HepG2 (cell line): ENCODE measurements around the gene TRPC1. TPM values are rescaled to one million over a fixed set of nuclear protein-coding genes. Genes with fewer than 3 reads are reported as not detected.

ENCODE experiments used
- ATAC-seq: fragments of 200-7000 bp; cut with Tn5 transposase; 3 replicates; pipeline ENCODE4 v1.9.1; 2020; ENCODE audit warnings: mild to moderate bottlenecking, moderate library complexity
- BruUV-seq: library from RNA; stranded (reverse); fragments of 400-500 nt; replicated peaks from 2 replicates; lab custom pipeline; 2021; lab: Mats Ljungman, UMichigan
- CTCF ChIA-PET: fragments of 300-600 bp; formaldehyde crosslinking; extraction: SDS; loops from one replicate; lab custom pipeline; 2021; ENCODE audit warnings: low total read pairs, inconsistent platforms, low intra/inter-chr PET ratio; lab: Yijun Ruan, JAX
- POLR2A ChIA-PET: fragments of 350-600 bp; sonication (Branson Sonifier 250); formaldehyde crosslinking; loops from one replicate; lab custom pipeline; 2020; ENCODE audit warnings: antibody characterized with exemption, inconsistent platforms; lab: Yijun Ruan, JAX
- DNase-seq: peaks from one replicate; pipeline ENCODE4 v3.0.0-alpha.2; 2015; ENCODE audit warnings: low spot score
- FAIRE-seq: peaks from 3 replicates; lab custom pipeline; 2011; peaks lifted over from hg19 to GRCh38; lab: Jason Lieb, UNC
- H2AFZ ChIP-seq: one replicate; pipeline ENCODE4 v1.6.1; 2011; ENCODE audit warnings: low read length, inconsistent platforms
- H3K27ac ChIP-seq: fragments of 300-600 bp; 3 replicates; pipeline ENCODE4 v1.8.0; 2011; ENCODE audit warnings: mixed run types, mild to moderate bottlenecking, mixed read lengths, low read length, inconsistent platforms; ENCODE audit not compliant: insufficient read depth; ENCODE audit errors: extremely low read length
- H3K27me3 ChIP-seq, 2 experiments: fragments of 200-600 bp in 1 of 2; 2 replicates in 1 of 2; 3 replicates in 1 of 2; pipeline versions ENCODE4 v1.6.0 to v1.8.0; 2011; ENCODE audit warnings: low read length in 2 of 2, mild to moderate bottlenecking in 2 of 2, moderate library complexity in 2 of 2, inconsistent platforms in 1 of 2; ENCODE audit not compliant: insufficient read depth in 2 of 2, control insufficient read depth in 1 of 2
- H3K36me3 ChIP-seq, 2 experiments: fragments of 200-600 bp in 1 of 2; replicated peaks in 1 of 2; 2 replicates in 1 of 2; 3 replicates in 1 of 2; pipeline versions ENCODE4 v1.5.1 to v1.8.0; 2011; ENCODE audit warnings: low read length in 2 of 2, inconsistent platforms in 1 of 2; ENCODE audit not compliant: insufficient read depth in 2 of 2, control insufficient read depth in 1 of 2
- H3K4me1 ChIP-seq: 2 replicates; pipeline ENCODE4 v1.5.1; 2012; ENCODE audit warnings: low read length, inconsistent platforms; ENCODE audit not compliant: insufficient read depth
- H3K4me2 ChIP-seq: 2 replicates; pipeline ENCODE4 v1.6.0; 2011; ENCODE audit warnings: low read depth, low read length, inconsistent platforms
- H3K4me3 ChIP-seq, 3 experiments: fragments of 200-600 bp in 1 of 3; sonication (generic), shearing (Covaris generic) in 1 of 3; replicated peaks in 1 of 3; 2 replicates each; pipeline ENCODE4 v1.5.1; 2011 to 2016; ENCODE audit warnings: low read length in 3 of 3, inconsistent platforms in 2 of 3, low read depth in 2 of 3, mild to moderate bottlenecking in 2 of 3, control low read depth in 1 of 3, mixed read lengths in 1 of 3; ENCODE audit not compliant: insufficient read depth in 1 of 3
- H3K79me2 ChIP-seq: one replicate; pipeline ENCODE4 v1.6.1; 2011; ENCODE audit warnings: low read length, inconsistent platforms; ENCODE audit not compliant: insufficient read depth
- H3K9ac ChIP-seq: 2 replicates; pipeline ENCODE4 v1.6.0; 2011; ENCODE audit warnings: mild to moderate bottlenecking, low read depth, low read length, inconsistent platforms; ENCODE audit not compliant: insufficient read depth
- H3K9me3 ChIP-seq: 2 replicates; pipeline ENCODE4 v1.5.1; 2012; ENCODE audit warnings: mild to moderate bottlenecking, low read length
- H4K20me1 ChIP-seq: 2 replicates; pipeline ENCODE4 v1.6.0; 2011; ENCODE audit warnings: inconsistent platforms, mild to moderate bottlenecking, low read length, moderate library complexity; ENCODE audit not compliant: insufficient read depth
- NFE2L1 ChIP-seq: sonication (generic); formaldehyde crosslinking; IDR thresholded peaks from 2 replicates; pipeline ENCODE4 v1.4.0; 2020; ENCODE audit warnings: missing genetic modification reagents, mild to moderate bottlenecking, borderline replicate concordance
- ZSCAN21 ChIP-seq: sonication (generic); formaldehyde crosslinking; IDR thresholded peaks from 2 replicates; pipeline ENCODE4 v1.8.0; 2022; ENCODE audit warnings: mild to moderate bottlenecking, missing genetic modification reagents, moderate library complexity, borderline replicate concordance
- WGBS: methylation state at CpG from one replicate; pipeline ENCODE4 v1.1.6; 2017; ENCODE audit warnings: low lambda C conversion rate; 5-methylcytosine and 5-hydroxymethylcytosine counted together
- in situ Hi-C: cut with HindIII; loops from 2 replicates; pipeline ENCODE4 v1.10.0; 2017; ENCODE audit warnings: low pct_unique_long_range_greater_than_20kb; ENCODE audit not compliant: extremely low pct_ligation_motif_present
- intact Hi-C: fragments of 100-400 bp; cut with micrococcal nuclease; formaldehyde crosslinking; loops from one replicate; pipeline ENCODE4 v1.10.0; 2022; ENCODE audit not compliant: unreplicated experiment
- polyA plus RNA-seq, 8 experiments: library from polyadenylated mRNA; depleted of rRNA in 3 of 8; stranded (reverse) in 7 of 8; unstranded in 1 of 8; fragments of >200 nt; fragmentation: Illumina TruSeq in 4 of 8; extraction: Trizol in 4 of 8; gene quantifications; 2 replicates each; pipeline versions ENCODE4 v1.2.1 to v1.2.3, GENCODE V29; 2011 to 2016; ENCODE audit warnings: low read depth in 4 of 8, missing spikeins in 1 of 8, mixed read lengths in 1 of 8; ENCODE audit not compliant: insufficient read depth in 1 of 8
- total RNA-seq, 5 experiments: library from RNA; depleted of rRNA; stranded (reverse); fragments of >200 nt; fragmentation: Illumina TruSeq; extraction: Trizol; gene quantifications; 2 replicates each; pipeline ENCODE4 v1.2.3, GENCODE V29; 2016; ENCODE audit warnings: low read depth in 1 of 5
- TF ChIP-seq, protein P1 (sequence below): fragments of 450-650 bp; IDR thresholded peaks from 2 replicates; pipeline ENCODE4 v1.6.1; 2017; ENCODE audit warnings: mild to moderate bottlenecking
- TF ChIP-seq, protein P2 (sequence below): sonication (generic); formaldehyde crosslinking; IDR thresholded peaks from 2 replicates; pipeline ENCODE4 v1.4.0; 2020; ENCODE audit warnings: missing genetic modification reagents, borderline replicate concordance

Gene TRPC1
- total and polyA plus RNA-seq, 2 of the 13 experiments (the other 11 are each of a cell fraction or from before 2014, with no cell fraction given): 10.8 to 13.1 TPM

DNA sequence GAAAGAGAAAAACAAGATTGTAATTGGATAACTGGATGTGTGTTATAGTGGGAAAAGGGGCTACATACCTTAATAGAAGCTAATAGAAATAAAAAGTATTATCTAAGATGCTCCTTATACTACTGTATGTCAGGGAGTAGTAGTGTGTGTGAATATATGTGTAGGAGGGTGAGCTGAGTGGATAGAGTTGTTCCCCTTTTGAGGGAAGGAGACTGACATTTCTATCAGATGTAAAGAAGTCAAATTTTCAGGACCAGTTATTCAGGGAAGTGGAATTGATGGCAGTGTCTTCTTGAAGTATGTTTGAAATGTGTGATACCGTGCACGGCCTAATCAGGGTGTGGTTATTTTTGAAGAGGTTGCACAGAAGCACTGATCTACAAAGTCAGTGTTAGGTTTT is 116.0 kb downstream of the TRPC1 start:
- DNase-seq (no peak), ATAC-seq (no peak), FAIRE-seq (no peak)
- no peak overlapping the region for H3K27ac ChIP-seq
- ChIA-PET CTCF (no interaction called here), POLR2A (no interaction called here)
- no peaks in the 10 kb centered on the region for H3K4me1 ChIP-seq
- intact Hi-C loops: no loop called here
- no peaks in the 10 kb centered on the region for H3K79me2 ChIP-seq
- in situ Hi-C loops: no loop called here
- no peak overlapping the region for H3K4me2 ChIP-seq
- no peaks in the 10 kb centered on the region for H4K20me1 ChIP-seq
- no peak overlapping the region for H3K4me3 ChIP-seq
- H3K9ac ChIP-seq: no peak overlapping the region
- no peaks in the 10 kb centered on the region for H3K27me3 ChIP-seq
- 68% methylated on average over 2 of the region's 2 CpGs for WGBS
- no TSS peak for BruUV-seq
- H3K9me3 ChIP-seq: no peaks in the 10 kb centered on the region
- no peak overlapping the region for H2AFZ ChIP-seq
- TF ChIP-seq, protein P1, sequence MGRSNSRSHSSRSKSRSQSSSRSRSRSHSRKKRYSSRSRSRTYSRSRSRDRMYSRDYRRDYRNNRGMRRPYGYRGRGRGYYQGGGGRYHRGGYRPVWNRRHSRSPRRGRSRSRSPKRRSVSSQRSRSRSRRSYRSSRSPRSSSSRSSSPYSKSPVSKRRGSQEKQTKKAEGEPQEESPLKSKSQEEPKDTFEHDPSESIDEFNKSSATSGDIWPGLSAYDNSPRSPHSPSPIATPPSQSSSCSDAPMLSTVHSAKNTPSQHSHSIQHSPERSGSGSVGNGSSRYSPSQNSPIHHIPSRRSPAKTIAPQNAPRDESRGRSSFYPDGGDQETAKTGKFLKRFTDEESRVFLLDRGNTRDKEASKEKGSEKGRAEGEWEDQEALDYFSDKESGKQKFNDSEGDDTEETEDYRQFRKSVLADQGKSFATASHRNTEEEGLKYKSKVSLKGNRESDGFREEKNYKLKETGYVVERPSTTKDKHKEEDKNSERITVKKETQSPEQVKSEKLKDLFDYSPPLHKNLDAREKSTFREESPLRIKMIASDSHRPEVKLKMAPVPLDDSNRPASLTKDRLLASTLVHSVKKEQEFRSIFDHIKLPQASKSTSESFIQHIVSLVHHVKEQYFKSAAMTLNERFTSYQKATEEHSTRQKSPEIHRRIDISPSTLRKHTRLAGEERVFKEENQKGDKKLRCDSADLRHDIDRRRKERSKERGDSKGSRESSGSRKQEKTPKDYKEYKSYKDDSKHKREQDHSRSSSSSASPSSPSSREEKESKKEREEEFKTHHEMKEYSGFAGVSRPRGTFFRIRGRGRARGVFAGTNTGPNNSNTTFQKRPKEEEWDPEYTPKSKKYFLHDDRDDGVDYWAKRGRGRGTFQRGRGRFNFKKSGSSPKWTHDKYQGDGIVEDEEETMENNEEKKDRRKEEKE: no peak
- TF ChIP-seq ZSCAN21 (CRISPR knock-in tag): no peak
- TF ChIP-seq, protein P2, sequence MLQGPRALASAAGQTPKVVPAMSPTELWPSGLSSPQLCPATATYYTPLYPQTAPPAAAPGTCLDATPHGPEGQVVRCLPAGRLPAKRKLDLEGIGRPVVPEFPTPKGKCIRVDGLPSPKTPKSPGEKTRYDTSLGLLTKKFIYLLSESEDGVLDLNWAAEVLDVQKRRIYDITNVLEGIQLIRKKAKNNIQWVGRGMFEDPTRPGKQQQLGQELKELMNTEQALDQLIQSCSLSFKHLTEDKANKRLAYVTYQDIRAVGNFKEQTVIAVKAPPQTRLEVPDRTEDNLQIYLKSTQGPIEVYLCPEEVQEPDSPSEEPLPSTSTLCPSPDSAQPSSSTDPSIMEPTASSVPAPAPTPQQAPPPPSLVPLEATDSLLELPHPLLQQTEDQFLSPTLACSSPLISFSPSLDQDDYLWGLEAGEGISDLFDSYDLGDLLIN (CRISPR knock-in tag): no peak
- TF ChIP-seq NFE2L1: no peak
- H3K36me3 ChIP-seq: no peaks in the 10 kb centered on the region
